Activated T-cell treated with anti-CD3 and anti-CD28 coated beads, Interleukin-2, amount 50 U/mL, for 48 hours (primary cell): ENCODE results near the gene FAM241B.

Experiments used
- DNase-seq, 2 experiments: peaks; one replicate each; pipeline ENCODE4 v3.0.0-alpha.2; 2020

Gene FAM241B

DNA sequence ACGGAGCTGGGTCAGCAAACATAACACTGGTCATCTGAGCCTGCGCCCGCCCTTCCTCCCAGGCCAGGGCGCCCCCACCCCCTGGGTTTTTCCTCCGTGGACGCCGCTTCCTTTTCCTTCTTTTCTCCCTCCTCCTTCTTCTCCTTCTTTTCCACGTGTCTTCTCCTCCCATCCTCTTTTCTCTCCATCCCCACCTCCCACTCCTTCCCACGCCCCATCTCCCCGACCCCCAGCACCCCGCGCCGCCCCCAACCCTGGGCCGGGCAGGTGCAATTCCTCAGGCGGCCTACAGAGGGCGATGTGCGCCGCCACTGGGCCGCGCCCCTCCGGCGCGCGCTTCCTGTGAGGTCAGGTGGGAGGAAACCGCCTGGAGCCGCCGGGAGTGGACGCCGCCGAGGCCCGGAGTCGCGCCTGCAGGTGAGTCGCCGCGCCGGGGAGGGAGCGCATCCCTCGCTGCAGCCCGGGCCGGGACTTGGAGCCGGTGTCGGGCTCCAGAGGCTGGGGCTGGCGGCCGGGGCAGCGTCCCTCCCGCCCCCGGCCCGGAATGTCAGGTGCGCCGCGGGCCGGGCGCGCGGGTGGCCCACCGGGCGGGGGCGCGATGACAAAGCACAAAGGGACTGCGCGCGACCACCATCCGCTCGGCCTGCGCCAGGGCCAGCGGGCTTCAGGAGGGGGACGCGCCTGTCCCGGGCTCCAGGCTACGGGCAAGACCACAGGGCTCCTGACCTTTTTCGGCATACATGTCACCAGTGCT is at the start of gene FAM241B:
TSS of gene FAM241B (plus strand) at position 351 of the 754 bp plus-strand sequence. CDS start 1,497 bp downstream, outside the sequence.
- DNase-seq, result peak; percentile 83 to 86

DNA sequence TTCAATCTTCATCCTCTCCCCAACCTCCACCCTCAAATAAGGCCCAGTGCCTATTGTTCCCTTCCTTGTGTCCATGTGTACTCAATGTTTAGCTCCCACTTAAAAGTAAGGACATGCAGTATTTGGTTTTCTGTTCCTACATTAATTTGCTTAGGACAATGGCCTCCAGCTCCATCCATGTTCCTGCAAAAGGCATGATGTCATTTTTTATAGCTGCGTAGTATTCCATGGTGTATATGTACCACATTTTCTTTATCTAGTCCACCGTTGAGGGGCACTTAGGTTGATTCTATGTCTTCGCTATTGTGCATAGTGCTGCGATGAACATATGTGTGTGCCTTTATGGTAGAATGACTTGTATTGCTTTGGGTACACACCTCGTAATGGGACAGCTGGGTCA is 49.6 kb upstream of the FAM241B start:
- DNase-seq, result no peak

DNA sequence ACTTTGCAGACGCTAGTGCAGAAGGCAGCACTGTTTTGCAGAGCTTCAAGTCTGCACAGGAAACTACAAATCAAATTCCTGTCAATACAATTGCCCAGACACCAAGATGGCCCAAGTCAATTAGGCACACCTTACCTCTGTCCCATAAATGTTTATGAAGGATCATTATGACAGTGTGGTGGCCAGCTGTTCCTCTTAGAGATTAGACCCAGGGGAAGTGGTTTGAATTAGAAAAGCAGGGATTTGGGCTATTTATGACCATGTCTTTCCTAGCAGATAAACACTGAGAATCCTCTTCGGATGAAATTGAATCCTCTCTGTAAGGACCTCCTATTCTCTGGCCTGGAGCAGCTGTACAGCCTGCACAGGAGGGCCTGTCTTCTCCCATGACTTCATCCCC is 46.9 kb upstream of the FAM241B start:
- DNase-seq, result no peak

GRCh38 chr10:69584624-69585023 is 45.4 kb upstream of the FAM241B start:
- no peak for DNase-seq

GRCh38 chr10:69588358-69588757 is 41.7 kb upstream of the FAM241B start:
- no peak for DNase-seq

DNA sequence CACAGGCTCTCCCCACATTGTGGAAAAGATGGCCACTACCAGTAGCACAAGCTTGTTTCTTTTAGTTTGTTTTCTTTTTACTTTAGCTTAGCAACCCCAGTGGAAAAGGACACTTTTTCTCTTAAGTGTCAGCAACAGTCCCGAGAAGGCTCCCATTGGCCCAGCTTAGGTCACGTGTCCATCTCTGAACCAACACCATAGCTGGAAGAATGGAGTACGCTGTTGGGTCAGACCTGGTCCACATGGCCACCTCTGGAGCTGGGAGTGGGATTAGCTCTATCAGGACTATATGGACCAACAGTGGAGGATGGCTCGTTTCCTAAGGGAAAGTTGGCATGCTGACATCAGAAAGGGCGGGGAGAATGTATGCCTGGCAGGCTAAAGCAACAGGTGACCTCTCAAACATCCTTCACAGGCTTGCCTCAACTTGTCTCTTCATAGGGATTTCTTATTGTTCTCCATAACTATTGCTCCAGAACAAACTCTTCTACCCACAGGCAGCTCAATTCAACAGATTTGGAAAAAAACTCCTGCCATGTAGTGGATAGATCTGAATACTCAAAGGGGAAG is 29.2 kb upstream of the FAM241B start:
- DNase-seq, result no peak

- DNase-seq, result no peak
Observed at GRCh38 chr10:69609077-69609476, 21.0 kb upstream of the FAM241B start.

- DNase-seq, result no peak
Observed at GRCh38 chr10:69612760-69613159, 17.3 kb upstream of the FAM241B start.

DNA sequence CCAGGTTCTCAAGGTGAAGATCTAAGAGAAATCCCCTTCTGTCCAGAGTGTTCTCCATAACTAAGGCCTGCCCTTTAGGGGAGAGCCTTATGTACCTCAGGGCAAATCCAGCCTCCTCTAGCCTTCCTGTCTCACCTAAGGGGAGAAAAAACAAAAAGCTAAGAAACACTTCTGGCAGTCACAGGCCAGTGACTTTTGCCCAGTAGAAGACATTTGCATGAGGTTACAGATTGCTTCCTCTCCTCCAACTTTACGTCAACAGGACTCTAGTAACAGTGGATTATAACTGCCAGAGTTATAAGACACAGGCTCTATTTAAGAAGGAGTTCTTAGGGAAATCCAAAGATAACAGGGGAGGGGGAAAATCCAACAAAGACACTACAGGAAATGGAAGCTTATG is 15.9 kb upstream of the FAM241B start:
- DNase-seq, result no peak

- no peak for DNase-seq
Observed at GRCh38 chr10:69616358-69616757, 13.7 kb upstream of the FAM241B start.

- no peak for DNase-seq
Observed at GRCh38 chr10:69618746-69619145, 11.3 kb upstream of the FAM241B start.

- DNase-seq, result no peak
Observed at GRCh38 chr10:69619626-69620025, 10.4 kb upstream of the FAM241B start.

DNA sequence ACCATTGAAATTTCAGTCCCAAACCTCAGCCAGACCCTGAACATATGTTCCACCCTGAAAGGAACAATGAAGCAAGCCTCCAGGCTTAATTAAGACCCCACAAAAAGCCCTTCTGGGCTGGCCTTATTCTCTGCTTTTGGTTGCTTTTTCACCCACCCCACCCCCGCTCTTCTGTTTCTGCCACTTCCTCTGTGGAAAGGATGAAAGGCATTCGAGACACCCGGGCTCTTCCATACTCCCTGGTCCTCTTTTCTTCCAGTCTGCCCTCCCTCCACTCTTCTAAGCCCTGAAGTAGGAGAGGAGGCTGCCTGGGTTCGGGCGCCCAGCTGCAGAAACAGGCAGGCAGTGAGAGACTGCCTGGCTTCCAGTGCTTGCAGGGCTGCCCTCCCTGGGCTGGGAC is 9.4 kb upstream of the FAM241B start:
- no peak for DNase-seq

DNA sequence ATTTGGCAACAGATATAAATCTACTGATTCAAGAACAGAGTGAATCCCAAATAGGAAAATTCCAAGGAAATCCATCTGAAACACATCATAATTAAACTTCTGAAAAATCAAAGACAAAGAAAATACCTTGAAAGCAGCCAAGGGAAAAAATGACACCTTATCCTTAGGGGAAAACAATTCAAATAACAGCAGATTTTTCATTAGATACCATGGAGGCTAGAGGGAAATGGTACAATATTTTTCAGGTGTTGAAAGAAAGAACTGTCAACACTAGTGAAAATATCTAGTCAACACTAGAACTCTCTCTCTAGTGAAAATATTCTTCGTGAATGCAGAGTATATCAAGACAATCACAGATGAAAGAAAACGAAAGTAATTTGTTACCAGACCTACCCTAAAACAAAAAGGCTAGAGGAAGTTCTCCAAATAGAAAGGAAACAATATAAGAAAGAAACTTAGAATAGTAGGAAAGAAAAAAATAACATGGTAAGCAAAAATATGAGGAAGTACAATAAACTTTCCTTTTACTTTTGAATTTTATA is 5.7 kb upstream of the FAM241B start:
- DNase-seq, result no peak

GRCh38 chr10:69626826-69627225 is 3.2 kb upstream of the FAM241B start:
- no peak for DNase-seq

- no peak for DNase-seq
Observed at GRCh38 chr10:69628891-69629290, 1.2 kb upstream of the FAM241B start.

DNA sequence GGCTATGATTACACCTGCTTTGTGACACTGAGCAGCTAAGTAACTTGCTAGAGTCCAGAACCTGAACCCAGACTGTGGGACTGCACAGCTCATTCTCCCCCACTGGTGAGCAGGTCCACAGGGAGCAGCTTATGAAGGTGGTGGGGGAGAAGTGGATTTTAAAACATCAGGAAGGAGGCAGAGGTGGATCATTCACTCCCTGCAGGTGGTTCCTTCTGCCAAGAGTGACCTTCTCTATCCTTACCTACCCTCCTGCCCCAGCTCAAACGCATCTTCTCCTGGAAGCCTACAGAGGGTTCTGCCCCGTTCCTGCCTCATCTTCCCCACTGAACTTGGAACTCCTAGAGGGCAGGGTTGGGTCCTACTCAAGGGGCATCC is 539 bp upstream of the FAM241B start:
- peak in 1 of 2 experiments; percentile 28 for DNase-seq

GRCh38 chr10:69630651-69631400 is 779 bp downstream of the FAM241B start:
- DNase-seq, result peak in 1 of 2 experiments; percentile 20

- peak in 1 of 2 experiments; percentile 11 for DNase-seq
Observed at GRCh38 chr10:69631566-69631965, 1.5 kb downstream of the FAM241B start.

- DNase-seq, result peak in 1 of 2 experiments; percentile 11
Observed at GRCh38 chr10:69632516-69633199, 2.6 kb downstream of the FAM241B start.

DNA sequence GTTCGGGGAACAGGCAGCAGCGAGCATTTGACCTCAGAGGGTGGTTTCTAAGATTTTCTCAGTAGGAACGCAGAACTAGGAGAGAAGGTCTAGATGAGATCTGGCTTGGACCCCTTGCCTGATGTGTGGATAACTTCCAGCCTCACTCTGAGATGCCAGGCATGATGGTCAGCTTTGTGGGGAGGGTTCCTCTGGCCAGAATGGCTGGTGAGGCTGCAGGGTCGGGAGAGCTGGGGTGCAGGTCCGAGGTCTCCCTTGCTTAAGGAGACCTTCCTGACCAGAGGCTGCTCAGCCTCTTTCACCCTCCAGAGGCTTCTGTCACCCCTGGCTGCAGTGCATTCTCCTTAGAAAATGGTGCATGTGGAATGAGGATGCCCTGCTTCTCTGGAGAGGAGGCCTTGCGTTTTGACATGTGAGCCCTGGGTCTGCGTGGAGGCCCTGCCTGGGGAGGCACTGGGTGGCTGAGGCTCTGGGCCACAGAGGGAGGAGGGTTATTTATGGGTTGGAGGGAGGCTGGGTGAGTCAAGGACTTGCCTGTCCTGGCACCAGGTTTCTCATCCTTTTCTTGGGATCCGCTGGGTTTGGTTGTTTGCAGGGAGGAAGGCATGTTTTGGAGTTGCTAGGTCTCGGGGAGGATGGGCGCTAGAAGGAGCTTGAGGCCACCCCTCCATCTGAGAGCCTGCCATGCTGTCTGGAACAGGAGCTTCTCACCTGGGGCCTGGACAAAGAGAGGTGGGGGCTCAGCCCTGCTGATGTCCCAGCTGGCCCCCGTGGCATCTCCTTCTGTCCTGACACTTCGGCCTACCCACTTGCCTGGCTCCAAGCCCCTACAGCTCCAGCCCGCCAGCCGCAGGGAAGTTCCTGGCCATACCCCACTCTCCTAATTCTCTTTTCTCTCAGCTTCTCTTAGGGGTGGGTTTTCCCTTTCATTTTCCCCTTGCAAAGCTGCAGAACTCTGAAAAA is 3.9 kb downstream of the FAM241B start:
- no peak for DNase-seq
